Suprapubic skin (tissue), 4 donors: ENCODE results near the gene COLEC11.

ENCODE experiments used
- EP300 ChIP-seq: sonication (generic); formaldehyde crosslinking; IDR thresholded peaks from one replicate; pipeline ENCODE4 v1.6.1; 2017; ENCODE audit warnings: antibody characterized with exemption
- POLR2A ChIP-seq, 2 donors: fragments of 450-650 bp; IDR thresholded peaks; one replicate each; pipeline ENCODE4 v1.6.1; 2017; ENCODE audit warnings: antibody characterized with exemption in 2 of 2, mild to moderate bottlenecking in 2 of 2, moderate library complexity in 2 of 2
- POLR2AphosphoS5 ChIP-seq, 3 donors: sonication (generic); formaldehyde crosslinking; IDR thresholded peaks; one replicate each; pipeline ENCODE4 v1.6.1; 2017; ENCODE audit warnings: antibody characterized with exemption in 3 of 3

DNA sequence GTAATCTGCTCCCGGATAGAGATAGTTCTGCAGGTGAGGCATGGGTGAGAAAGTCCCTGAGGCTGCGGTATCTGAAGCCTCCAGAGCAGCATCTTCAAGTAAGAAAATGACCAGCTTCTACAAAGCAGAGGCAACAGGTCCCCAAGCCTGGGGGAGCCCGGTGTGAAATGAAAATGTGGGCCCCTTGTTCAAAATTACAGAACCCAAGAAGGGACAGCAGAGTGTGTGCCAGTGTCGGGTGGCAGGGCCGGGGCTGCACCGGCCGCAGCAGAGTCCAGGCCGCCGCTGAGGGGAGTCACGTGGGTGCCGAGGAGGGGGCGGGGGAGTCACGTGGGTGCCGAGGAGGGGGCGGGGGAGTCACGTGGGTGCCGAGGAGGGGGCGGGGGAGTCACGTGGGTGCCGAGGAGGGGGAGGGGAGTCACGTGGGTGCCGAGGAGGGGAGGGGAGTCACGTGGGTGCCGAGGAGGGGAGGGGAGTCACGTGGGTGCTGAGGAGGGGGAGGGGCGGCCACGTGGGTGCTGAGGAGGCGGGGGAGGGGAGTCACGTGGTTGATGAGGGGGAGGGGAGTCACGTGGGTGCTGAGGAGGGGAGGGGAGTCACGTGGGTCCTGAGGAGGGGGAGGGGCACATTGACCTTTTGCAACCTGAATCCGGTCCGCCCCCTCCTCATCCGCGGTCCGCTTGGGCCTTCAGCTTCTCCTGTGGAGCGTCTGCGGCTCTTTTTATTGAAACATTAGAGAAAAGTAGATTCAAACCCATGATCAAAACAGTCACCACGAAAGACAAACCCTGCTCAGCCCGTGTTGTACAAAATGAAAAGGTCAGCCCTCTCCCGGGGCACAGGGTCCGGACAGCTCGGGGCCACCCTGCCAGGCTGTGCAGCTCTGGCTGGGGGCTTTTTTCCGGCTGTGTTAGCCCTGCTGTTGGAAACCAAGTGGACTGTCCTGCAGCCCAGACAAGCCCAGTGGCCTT, 10.4 kb downstream of the COLEC11 start:
- TF ChIP-seq POLR2A (IDR thresholded peaks at IDR 0.05): no peak
- TF ChIP-seq EP300: no peak
- no peak for TF ChIP-seq POLR2AphosphoS5 (IDR thresholded peaks at IDR 0.05)
